ENCODE data around the gene MAP4K2. TPM values are rescaled to one million over a fixed set of nuclear protein-coding genes. Genes with fewer than 3 reads are reported as not detected.

The MAP4K2 gene
- total RNA-seq, 1 experiment from 2014 or later = 24.5 TPM

GRCh38 chr11:64835616-64836447 lies 32.8 kb upstream of the MAP4K2 start:
- CTCF ChIA-PET = interaction anchor here (0.6 to 2.9 kb wide), 2 partner anchors 13 to 38 kb away, joined by 3 to 6 read pairs; no protein-coding TSS in a partner anchor
- no peak for ATAC-seq

DNA sequence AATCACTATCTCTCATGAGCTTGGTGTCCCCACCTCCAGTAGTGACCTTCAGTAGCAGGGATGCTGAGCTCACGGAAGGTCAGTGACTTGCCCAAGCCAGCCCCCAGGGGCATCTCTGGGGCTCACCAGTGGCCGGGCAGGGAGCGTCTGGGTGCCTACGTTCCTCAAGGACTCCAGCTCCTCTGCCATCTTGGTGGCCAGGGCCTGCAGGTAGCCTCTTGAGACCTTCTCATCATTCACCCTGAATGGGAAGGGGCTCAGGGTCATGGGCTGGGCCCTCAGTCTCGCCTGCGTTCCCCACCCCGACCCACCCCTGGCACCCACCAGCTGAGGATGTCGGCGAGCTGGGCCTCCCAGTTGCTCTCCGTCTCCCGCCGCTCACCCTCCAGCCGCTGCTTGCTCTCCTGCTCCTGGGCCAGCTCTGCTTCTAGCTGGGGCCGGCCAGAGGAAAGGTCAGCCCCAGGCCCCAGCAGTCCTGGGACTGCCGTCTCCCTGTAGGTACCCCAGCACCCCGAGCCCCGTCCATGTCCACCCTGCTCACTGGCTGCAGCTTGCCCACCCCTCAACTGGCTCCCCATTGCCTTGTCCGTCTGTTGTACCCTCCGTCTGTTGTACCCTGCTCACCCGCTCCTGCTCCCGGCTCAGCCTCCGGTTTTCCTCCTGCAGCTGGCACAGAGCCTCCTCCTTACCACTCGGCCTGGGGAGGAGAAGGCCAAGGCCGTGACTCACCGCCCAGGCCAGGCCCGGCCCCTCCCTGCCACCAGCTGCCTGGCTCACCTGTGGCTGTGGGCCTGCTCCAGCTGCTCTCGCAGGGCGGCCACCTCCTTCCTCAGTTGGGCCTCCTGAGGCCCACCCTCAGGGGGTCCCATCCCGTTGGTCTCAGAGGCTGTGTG lies 32.0 kb upstream of the MAP4K2 start:
- Mint-ChIP-seq H3K36me3 (peaks cover 3% of the 10 kb centered on the region; the same call in 1 of the 2 replicates), H3K27me3 (ENCODE audit: low read depth) (no peaks in the 10 kb centered on the region), H3K4me3 (no peak overlapping the region), H3K27ac (no peak overlapping the region), H3K4me1 (no peaks in the 10 kb centered on the region), H3K9me3 (no peaks in the 10 kb centered on the region)
- DNase-seq (ENCODE audit: low spot score) (no peak), ATAC-seq (no peak)
- ChIA-PET CTCF (interaction anchor here (0.5 to 2.9 kb wide), 4 partner anchors 14 to 739 kb away, joined by 3 to 6 read pairs (median 6); no protein-coding TSS in a partner anchor), POLR2A (interaction anchor here (1.3 kb wide), 1 partner anchor 31 kb away, joined by 3 read pairs; no protein-coding TSS in a partner anchor)
- TF ChIP-seq, protein P1, sequence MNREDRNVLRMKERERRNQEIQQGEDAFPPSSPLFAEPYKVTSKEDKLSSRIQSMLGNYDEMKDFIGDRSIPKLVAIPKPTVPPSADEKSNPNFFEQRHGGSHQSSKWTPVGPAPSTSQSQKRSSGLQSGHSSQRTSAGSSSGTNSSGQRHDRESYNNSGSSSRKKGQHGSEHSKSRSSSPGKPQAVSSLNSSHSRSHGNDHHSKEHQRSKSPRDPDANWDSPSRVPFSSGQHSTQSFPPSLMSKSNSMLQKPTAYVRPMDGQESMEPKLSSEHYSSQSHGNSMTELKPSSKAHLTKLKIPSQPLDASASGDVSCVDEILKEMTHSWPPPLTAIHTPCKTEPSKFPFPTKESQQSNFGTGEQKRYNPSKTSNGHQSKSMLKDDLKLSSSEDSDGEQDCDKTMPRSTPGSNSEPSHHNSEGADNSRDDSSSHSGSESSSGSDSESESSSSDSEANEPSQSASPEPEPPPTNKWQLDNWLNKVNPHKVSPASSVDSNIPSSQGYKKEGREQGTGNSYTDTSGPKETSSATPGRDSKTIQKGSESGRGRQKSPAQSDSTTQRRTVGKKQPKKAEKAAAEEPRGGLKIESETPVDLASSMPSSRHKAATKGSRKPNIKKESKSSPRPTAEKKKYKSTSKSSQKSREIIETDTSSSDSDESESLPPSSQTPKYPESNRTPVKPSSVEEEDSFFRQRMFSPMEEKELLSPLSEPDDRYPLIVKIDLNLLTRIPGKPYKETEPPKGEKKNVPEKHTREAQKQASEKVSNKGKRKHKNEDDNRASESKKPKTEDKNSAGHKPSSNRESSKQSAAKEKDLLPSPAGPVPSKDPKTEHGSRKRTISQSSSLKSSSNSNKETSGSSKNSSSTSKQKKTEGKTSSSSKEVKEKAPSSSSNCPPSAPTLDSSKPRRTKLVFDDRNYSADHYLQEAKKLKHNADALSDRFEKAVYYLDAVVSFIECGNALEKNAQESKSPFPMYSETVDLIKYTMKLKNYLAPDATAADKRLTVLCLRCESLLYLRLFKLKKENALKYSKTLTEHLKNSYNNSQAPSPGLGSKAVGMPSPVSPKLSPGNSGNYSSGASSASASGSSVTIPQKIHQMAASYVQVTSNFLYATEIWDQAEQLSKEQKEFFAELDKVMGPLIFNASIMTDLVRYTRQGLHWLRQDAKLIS (CRISPR knock-in tag; IDR thresholded peaks at IDR 0.05; ENCODE audit: borderline replicate concordance) = no peak
- TF ChIP-seq, protein P2, sequence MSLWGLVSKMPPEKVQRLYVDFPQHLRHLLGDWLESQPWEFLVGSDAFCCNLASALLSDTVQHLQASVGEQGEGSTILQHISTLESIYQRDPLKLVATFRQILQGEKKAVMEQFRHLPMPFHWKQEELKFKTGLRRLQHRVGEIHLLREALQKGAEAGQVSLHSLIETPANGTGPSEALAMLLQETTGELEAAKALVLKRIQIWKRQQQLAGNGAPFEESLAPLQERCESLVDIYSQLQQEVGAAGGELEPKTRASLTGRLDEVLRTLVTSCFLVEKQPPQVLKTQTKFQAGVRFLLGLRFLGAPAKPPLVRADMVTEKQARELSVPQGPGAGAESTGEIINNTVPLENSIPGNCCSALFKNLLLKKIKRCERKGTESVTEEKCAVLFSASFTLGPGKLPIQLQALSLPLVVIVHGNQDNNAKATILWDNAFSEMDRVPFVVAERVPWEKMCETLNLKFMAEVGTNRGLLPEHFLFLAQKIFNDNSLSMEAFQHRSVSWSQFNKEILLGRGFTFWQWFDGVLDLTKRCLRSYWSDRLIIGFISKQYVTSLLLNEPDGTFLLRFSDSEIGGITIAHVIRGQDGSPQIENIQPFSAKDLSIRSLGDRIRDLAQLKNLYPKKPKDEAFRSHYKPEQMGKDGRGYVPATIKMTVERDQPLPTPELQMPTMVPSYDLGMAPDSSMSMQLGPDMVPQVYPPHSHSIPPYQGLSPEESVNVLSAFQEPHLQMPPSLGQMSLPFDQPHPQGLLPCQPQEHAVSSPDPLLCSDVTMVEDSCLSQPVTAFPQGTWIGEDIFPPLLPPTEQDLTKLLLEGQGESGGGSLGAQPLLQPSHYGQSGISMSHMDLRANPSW (CRISPR knock-in tag; conservative IDR thresholded peaks at IDR 0.05; ENCODE audit: low read depth) = no peak
- TF ChIP-seq TEAD1 (CRISPR knock-in tag; IDR thresholded peaks at IDR 0.05) (no peak), ZNF416 (CRISPR knock-in tag; IDR thresholded peaks at IDR 0.05) (no peak)
- TF ChIP-seq, protein P3, sequence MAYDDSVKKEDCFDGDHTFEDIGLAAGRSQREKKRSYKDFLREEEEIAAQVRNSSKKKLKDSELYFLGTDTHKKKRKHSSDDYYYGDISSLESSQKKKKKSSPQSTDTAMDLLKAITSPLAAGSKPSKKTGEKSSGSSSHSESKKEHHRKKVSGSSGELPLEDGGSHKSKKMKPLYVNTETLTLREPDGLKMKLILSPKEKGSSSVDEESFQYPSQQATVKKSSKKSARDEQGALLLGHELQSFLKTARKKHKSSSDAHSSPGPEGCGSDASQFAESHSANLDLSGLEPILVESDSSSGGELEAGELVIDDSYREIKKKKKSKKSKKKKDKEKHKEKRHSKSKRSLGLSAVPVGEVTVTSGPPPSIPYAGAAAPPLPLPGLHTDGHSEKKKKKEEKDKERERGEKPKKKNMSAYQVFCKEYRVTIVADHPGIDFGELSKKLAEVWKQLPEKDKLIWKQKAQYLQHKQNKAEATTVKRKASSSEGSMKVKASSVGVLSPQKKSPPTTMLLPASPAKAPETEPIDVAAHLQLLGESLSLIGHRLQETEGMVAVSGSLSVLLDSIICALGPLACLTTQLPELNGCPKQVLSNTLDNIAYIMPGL (CRISPR knock-in tag; IDR thresholded peaks at IDR 0.05) = no peak

More at GRCh38 chr11:64835616-64836447, 32.8 kb upstream of the MAP4K2 start:
- no peak for DNase-seq (ENCODE audit: low spot score)
- Mint-ChIP-seq H3K36me3 (peaks cover 3% of the 10 kb centered on the region; the same call in 1 of the 2 replicates), H3K27ac (no peak overlapping the region), H3K27me3 (ENCODE audit: low read depth) (no peaks in the 10 kb centered on the region), H3K9me3 (no peaks in the 10 kb centered on the region), H3K4me3 (no peak overlapping the region), H3K4me1 (no peaks in the 10 kb centered on the region)
- POLR2A ChIA-PET = no interaction called here
- TF ChIP-seq GRHL2 (CRISPR knock-in tag; IDR thresholded peaks at IDR 0.05; ENCODE audit: insufficient replicate concordance, severe bottlenecking) (no peak), MAX (CRISPR knock-in tag; IDR thresholded peaks at IDR 0.05) (no peak), ELF4 (CRISPR knock-in tag; IDR thresholded peaks at IDR 0.05; ENCODE audit: low read depth) (no peak), IRF1 (CRISPR knock-in tag; IDR thresholded peaks at IDR 0.05) (no peak), ZNF232 (CRISPR knock-in tag; IDR thresholded peaks at IDR 0.05) (no peak), SP1 (CRISPR knock-in tag; conservative IDR thresholded peaks at IDR 0.05) (no peak), PRRX2 (CRISPR knock-in tag; IDR thresholded peaks at IDR 0.05) (no peak), CBFB (CRISPR knock-in tag; IDR thresholded peaks at IDR 0.05; ENCODE audit: low read depth) (no peak), NR2C2 (CRISPR knock-in tag; IDR thresholded peaks at IDR 0.05) (no peak), ATF1 (CRISPR knock-in tag; IDR thresholded peaks at IDR 0.05) (no peak), ZNF219 (CRISPR knock-in tag; IDR thresholded peaks at IDR 0.05; ENCODE audit: borderline replicate concordance) (no peak)
- TF ChIP-seq, protein P4, sequence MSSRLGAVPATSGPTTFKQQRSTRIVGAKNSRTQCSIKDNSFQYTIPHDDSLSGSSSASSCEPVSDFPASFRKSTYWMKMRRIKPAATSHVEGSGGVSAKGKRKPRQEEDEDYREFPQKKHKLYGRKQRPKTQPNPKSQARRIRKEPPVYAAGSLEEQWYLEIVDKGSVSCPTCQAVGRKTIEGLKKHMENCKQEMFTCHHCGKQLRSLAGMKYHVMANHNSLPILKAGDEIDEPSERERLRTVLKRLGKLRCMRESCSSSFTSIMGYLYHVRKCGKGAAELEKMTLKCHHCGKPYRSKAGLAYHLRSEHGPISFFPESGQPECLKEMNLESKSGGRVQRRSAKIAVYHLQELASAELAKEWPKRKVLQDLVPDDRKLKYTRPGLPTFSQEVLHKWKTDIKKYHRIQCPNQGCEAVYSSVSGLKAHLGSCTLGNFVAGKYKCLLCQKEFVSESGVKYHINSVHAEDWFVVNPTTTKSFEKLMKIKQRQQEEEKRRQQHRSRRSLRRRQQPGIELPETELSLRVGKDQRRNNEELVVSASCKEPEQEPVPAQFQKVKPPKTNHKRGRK (CRISPR knock-in tag; IDR thresholded peaks at IDR 0.05; ENCODE audit: borderline replicate concordance) = no peak
- TF ChIP-seq, protein P5, sequence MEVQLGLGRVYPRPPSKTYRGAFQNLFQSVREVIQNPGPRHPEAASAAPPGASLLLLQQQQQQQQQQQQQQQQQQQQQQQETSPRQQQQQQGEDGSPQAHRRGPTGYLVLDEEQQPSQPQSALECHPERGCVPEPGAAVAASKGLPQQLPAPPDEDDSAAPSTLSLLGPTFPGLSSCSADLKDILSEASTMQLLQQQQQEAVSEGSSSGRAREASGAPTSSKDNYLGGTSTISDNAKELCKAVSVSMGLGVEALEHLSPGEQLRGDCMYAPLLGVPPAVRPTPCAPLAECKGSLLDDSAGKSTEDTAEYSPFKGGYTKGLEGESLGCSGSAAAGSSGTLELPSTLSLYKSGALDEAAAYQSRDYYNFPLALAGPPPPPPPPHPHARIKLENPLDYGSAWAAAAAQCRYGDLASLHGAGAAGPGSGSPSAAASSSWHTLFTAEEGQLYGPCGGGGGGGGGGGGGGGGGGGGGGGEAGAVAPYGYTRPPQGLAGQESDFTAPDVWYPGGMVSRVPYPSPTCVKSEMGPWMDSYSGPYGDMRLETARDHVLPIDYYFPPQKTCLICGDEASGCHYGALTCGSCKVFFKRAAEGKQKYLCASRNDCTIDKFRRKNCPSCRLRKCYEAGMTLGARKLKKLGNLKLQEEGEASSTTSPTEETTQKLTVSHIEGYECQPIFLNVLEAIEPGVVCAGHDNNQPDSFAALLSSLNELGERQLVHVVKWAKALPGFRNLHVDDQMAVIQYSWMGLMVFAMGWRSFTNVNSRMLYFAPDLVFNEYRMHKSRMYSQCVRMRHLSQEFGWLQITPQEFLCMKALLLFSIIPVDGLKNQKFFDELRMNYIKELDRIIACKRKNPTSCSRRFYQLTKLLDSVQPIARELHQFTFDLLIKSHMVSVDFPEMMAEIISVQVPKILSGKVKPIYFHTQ (CRISPR knock-in tag; IDR thresholded peaks at IDR 0.05) = no peak
